ENCODE measurements around the gene SH3GL1. TPM values are rescaled to one million over a fixed set of nuclear protein-coding genes. Genes with fewer than 3 reads are reported as not detected.

SH3GL1 gene
- total and polyA plus RNA-seq, 2 experiments from 2014 or later = 92.8 to 97.9 TPM

DNA sequence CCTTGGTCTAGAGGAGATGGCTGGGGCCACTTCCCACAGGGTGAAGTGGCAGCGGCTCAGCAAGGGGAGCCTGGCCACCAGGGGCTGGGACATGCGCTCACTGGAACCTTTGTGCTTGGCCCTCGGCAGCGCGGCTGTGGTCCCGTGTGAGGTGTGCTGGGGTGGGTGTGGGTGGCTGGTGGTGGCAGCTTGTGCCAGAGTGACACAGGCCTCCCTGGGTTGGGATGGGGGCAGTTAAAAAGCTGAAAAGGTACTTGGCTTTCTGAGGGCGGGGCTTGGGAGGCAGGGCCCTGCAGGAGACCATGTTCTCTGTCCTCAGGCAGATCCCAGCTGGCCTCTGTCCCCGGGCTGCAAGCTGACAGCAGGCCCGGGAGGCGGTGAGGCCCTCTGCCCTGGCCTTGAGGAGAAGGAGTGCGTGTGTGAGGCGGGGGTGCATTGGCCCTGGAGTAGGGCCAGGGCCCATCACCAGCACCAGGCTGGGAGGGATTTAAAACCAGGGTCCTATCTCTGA, 39.7 kb downstream of the SH3GL1 start:
- Histone ChIP-seq H3K27me3 (no peaks in the 10 kb centered on the region), H3K4me3 (no peak overlapping the region), H3K4me1 (ENCODE audit: low read depth) (no peaks in the 10 kb centered on the region), H3K36me3 (peaks cover 27% of the 10 kb centered on the region), H3K27ac (peak overlapping the region; percentile 55), H3K9me3 (ENCODE audit: low read depth) (no peaks in the 10 kb centered on the region)
- TF ChIP-seq, protein P1, sequence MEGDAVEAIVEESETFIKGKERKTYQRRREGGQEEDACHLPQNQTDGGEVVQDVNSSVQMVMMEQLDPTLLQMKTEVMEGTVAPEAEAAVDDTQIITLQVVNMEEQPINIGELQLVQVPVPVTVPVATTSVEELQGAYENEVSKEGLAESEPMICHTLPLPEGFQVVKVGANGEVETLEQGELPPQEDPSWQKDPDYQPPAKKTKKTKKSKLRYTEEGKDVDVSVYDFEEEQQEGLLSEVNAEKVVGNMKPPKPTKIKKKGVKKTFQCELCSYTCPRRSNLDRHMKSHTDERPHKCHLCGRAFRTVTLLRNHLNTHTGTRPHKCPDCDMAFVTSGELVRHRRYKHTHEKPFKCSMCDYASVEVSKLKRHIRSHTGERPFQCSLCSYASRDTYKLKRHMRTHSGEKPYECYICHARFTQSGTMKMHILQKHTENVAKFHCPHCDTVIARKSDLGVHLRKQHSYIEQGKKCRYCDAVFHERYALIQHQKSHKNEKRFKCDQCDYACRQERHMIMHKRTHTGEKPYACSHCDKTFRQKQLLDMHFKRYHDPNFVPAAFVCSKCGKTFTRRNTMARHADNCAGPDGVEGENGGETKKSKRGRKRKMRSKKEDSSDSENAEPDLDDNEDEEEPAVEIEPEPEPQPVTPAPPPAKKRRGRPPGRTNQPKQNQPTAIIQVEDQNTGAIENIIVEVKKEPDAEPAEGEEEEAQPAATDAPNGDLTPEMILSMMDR (IDR thresholded peaks at IDR 0.05; ENCODE audit: low read depth, low read length) = no peak
- peak in 1 of 2 donors; percentile 17 for DNase-seq (ENCODE audit: low read depth in 1 of 2, low spot score in 1 of 2)

DNA sequence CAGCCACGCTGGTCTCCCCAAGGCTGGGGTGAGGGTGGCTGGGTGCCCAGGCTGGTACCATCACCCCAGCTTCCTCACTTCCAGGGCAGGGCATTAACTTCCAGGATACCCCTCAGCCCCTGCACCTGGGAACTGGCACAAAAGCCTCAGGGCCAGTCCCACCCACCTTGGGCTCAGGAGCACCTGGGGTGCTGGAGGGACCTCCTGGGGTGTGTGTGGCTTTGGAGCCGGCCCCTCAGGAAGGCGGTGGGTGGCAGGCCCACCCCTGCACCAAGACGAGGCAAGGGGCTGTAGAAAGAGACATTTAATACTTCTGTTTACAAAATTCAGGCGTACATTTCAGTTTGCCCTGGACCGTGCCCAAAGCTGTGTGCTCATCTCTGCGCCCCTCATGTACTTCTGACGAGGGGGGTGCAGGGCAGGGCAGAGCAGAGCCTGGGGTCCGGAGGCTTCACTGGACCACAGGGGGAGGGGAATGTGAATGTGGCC, 40.2 kb downstream of the SH3GL1 start:
- Histone ChIP-seq H3K27me3 (no peaks in the 10 kb centered on the region), H3K27ac (peak overlapping the region; percentile 55), H3K9me3 (ENCODE audit: low read depth) (no peaks in the 10 kb centered on the region), H3K4me1 (ENCODE audit: low read depth) (no peaks in the 10 kb centered on the region), H3K4me3 (no peak overlapping the region), H3K36me3 (peaks cover 24% of the 10 kb centered on the region)
- DNase-seq (ENCODE audit: low read depth in 1 of 2, low spot score in 1 of 2) = no peak
- TF ChIP-seq, protein P1 (IDR thresholded peaks at IDR 0.05; ENCODE audit: low read depth, low read length) = no peak

DNA sequence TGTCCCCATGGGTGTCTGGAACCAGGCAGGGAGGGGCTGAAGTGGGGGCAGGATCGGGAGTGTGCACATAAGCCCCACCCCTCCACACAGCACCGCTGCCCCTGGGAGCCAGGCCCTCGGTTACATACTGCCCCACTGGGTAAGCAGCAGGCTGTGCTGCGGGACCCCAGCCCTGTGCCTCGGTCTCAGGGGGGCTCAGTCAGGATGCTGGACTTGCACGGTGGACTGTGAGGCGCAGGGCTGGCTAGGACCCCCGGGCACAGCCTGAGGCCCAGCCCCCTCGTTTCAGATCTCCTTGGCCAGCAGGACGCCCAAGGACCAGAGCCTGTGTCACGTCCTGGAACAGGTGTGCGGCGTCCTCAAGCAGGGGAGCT, 40.7 kb downstream of the SH3GL1 start:
- Histone ChIP-seq H3K4me3 (no peak overlapping the region), H3K4me1 (ENCODE audit: low read depth) (no peaks in the 10 kb centered on the region), H3K27me3 (no peaks in the 10 kb centered on the region), H3K36me3 (peaks cover 24% of the 10 kb centered on the region), H3K9me3 (ENCODE audit: low read depth) (no peaks in the 10 kb centered on the region), H3K27ac (peak overlapping the region; percentile 55)
- TF ChIP-seq, protein P1 (IDR thresholded peaks at IDR 0.05; ENCODE audit: low read depth, low read length) = no peak
- DNase-seq (ENCODE audit: low read depth in 1 of 2, low spot score in 1 of 2) = no peak

DNA sequence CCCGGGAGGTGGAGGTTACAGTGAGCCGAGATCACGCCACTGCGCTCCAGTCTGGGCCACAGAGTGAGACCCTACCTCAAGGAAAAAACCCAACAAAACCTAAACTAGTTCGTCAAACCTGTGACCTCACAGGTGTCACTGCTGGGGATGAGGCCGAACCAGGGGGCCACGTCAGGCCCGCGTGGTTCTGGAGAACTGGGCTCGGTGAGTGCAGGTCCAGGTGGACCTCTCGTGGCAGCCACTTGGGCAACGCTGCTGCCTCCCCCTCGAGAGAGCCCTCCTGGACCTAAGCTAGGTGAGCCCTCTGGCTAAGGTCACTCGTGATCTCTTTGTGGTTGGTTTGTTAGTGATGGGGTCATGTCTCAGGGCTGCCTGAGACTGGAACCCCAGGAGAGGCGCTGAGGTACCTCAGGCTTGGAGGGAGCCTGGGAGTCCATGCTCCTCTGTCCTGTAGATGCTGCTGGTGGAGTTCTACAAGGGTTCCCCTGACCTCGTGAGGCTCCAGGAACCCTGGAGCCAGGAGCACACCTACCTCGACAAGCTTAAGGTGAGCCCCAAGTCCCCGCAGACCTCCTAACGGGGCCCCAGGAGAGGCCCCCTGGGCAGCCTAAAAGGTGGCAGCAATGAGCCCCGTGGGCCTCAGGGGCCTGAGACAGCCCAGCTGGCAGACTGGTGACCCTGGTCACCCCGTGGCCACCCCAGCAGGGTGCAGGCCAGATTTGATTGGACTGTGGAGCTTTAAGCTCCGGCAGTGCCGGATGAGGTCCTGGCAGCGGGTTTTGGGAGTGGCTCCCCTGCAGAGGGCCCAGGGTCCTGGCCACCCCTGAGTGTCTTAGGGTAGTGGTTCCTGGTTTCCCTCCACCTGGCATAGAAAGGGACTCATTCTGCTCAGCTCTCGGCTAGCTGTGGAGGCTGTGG, 41.4 kb downstream of the SH3GL1 start:
- H3K4me1 ChIP-seq (ENCODE audit: low read depth) = no peaks in the 10 kb centered on the region
- no peaks in the 10 kb centered on the region for H3K27me3 ChIP-seq
- DNase-seq (ENCODE audit: low read depth in 1 of 2, low spot score in 1 of 2) = no peak
- peaks cover 24% of the 10 kb centered on the region for H3K36me3 ChIP-seq
- no peaks in the 10 kb centered on the region for H3K9me3 ChIP-seq (ENCODE audit: low read depth)
- H3K4me3 ChIP-seq = no peak overlapping the region
- TF ChIP-seq, protein P1 (IDR thresholded peaks at IDR 0.05; ENCODE audit: low read depth, low read length) = no peak
- H3K27ac ChIP-seq = peak overlapping the region; percentile 9

DNA sequence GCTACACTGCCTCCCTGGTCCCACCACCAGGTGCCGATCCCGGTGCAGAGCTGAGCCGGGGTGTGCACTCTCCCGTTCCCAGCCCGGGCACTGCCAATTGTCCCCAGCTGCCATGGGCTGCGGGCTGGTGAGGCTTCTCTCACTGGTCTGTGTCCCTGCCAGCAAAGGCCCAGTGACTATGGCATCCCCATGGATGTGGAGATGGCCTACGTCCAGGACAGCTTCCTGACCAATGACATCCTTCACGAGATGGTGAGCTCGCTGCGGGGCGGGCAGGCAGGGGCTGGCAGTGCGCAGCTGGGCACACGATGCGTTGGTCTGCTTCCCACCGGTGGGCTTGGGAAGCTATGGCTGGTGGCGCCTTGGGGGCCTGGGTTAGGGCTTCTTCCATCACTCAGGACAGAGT, 42.4 kb downstream of the SH3GL1 start:
- H3K27me3 ChIP-seq = no peaks in the 10 kb centered on the region
- DNase-seq (ENCODE audit: low read depth in 1 of 2, low spot score in 1 of 2) = no peak
- no peaks in the 10 kb centered on the region for H3K9me3 ChIP-seq (ENCODE audit: low read depth)
- TF ChIP-seq, protein P1 (IDR thresholded peaks at IDR 0.05; ENCODE audit: low read depth, low read length) = no peak
- H3K4me1 ChIP-seq (ENCODE audit: low read depth) = no peaks in the 10 kb centered on the region
- peak overlapping the region; percentile 28 for H3K27ac ChIP-seq
- no peak overlapping the region for H3K4me3 ChIP-seq
- H3K36me3 ChIP-seq = peaks cover 15% of the 10 kb centered on the region

Data from cardiac muscle cell (in vitro differentiated cells and primary cell).